ENCODE results near the gene MOB3B. TPM values are rescaled to one million over a fixed set of nuclear protein-coding genes. Genes with fewer than 3 reads are reported as not detected.

MOB3B gene
- total RNA-seq, 1 donor from 2014 or later = 10.0 TPM

DNA sequence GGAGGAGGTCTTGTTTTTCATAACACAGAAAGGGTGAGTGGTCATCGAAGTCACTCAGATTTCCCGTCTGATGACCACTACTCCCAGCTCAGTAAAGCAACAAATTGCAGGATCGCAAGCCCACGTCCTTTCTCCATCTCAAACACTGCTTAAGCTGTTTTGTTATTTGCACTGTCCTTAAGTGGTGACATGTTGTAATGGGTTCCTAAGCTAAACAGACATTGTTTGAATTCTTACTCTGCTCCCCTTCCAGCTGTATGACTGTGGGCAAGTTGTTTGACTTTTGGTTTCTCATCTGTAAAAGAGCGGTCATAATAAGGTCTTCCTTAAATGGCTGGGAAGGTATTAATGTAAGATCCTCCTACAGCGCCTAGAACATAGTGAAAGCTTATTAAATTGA lies 169.9 kb downstream of the MOB3B start:
- no peaks in the 10 kb centered on the region for H3K27me3 Mint-ChIP-seq
- peaks cover 12% of the 10 kb centered on the region for H3K4me1 Mint-ChIP-seq
- TF ChIP-seq, protein P1, sequence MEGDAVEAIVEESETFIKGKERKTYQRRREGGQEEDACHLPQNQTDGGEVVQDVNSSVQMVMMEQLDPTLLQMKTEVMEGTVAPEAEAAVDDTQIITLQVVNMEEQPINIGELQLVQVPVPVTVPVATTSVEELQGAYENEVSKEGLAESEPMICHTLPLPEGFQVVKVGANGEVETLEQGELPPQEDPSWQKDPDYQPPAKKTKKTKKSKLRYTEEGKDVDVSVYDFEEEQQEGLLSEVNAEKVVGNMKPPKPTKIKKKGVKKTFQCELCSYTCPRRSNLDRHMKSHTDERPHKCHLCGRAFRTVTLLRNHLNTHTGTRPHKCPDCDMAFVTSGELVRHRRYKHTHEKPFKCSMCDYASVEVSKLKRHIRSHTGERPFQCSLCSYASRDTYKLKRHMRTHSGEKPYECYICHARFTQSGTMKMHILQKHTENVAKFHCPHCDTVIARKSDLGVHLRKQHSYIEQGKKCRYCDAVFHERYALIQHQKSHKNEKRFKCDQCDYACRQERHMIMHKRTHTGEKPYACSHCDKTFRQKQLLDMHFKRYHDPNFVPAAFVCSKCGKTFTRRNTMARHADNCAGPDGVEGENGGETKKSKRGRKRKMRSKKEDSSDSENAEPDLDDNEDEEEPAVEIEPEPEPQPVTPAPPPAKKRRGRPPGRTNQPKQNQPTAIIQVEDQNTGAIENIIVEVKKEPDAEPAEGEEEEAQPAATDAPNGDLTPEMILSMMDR (IDR thresholded peaks at IDR 0.05) = no peak
- peaks cover 29% of the 10 kb centered on the region for H3K36me3 Mint-ChIP-seq (ENCODE audit: low read depth)
- no peak for ATAC-seq (ENCODE audit: low read depth)
- H3K4me3 Mint-ChIP-seq = no peak overlapping the region
- no peak overlapping the region for H3K27ac Mint-ChIP-seq
- POLR2A ChIA-PET = interaction anchor here (0.5 kb wide), 1 partner anchor 62 kb away, joined by 3 read pairs; no protein-coding TSS in a partner anchor
- no peak for DNase-seq
- intact Hi-C loops (cut with micrococcal nuclease) = loop anchor here (2.0 kb wide), 1 partner anchor 19 kb away; no protein-coding TSS in a partner anchor
- CTCF ChIA-PET = interaction anchor here (1.9 kb wide), 1 partner anchor 26 kb away, joined by 5 read pairs; no protein-coding TSS in a partner anchor
- H3K9me3 Mint-ChIP-seq = no peaks in the 10 kb centered on the region

DNA sequence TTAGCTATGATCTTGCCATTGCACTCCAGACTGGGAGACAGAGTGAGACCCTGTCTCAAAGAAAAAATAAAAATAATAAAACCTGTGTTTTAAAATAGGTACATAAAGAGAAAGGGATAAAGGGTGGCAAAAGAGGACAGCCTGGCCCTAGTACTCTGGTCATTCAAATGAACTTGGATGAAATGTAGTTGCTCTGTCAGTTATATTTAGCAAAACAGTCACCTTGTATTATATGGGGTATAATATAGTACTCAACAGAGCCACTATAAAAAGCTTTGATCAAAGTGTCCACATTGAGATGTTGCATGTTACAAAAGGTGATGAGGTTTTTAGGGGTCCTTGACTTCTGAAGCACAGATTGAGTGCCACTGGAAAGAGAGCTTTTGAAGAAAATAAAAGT lies 171.6 kb downstream of the MOB3B start:
- ATAC-seq (ENCODE audit: low read depth) = no peak
- intact Hi-C loops (cut with micrococcal nuclease) = loop anchor here (2.0 kb wide), 1 partner anchor 17 kb away; no protein-coding TSS in a partner anchor
- ChIA-PET CTCF (interaction anchor here (1.7 to 1.9 kb wide), 2 partner anchors 25 to 171 kb away, joined by 4 to 5 read pairs; no protein-coding TSS in a partner anchor), POLR2A (interaction anchor here (1.1 kb wide), 1 partner anchor 19 kb away, joined by 3 read pairs; no protein-coding TSS in a partner anchor)
- Mint-ChIP-seq H3K4me3 (no peak overlapping the region), H3K27me3 (no peaks in the 10 kb centered on the region), H3K36me3 (ENCODE audit: low read depth) (peaks cover 29% of the 10 kb centered on the region), H3K27ac (no peak overlapping the region), H3K4me1 (peaks cover 27% of the 10 kb centered on the region), H3K9me3 (no peaks in the 10 kb centered on the region)
- no peak for DNase-seq
- TF ChIP-seq, protein P1 (IDR thresholded peaks at IDR 0.05) = no peak

DNA sequence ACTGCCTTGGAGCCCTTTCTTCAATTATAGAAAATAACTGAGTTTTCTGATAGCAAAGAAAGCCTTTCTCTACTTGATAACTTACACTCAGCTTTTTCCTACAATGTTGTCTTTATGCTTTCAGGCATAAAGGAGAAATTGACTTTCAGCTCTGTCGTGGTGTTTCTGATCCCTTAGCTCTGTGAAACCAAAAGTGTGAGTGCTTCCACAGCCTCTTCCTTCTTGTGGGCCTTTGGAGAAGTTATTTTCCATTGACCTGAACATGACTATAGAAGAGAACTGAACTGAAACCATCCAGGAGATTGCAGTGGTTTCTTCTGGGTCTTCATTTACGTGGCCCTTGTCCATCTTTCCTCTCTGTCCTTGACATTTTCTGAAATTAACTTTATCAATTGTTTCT lies 173.2 kb downstream of the MOB3B start:
- CTCF ChIA-PET = no interaction called here
- Mint-ChIP-seq H3K9me3 (no peaks in the 10 kb centered on the region), H3K36me3 (ENCODE audit: low read depth) (peaks cover 27% of the 10 kb centered on the region), H3K27ac (peak overlapping the region; percentile 53), H3K4me3 (no peak overlapping the region), H3K4me1 (peaks cover 42% of the 10 kb centered on the region), H3K27me3 (no peaks in the 10 kb centered on the region)
- no peak for DNase-seq
- intact Hi-C loops (cut with micrococcal nuclease) = loop anchor here (1.0 kb wide), 1 partner anchor 10 kb away; no protein-coding TSS in a partner anchor
- TF ChIP-seq, protein P1 (IDR thresholded peaks at IDR 0.05) = no peak
- POLR2A ChIA-PET = interaction anchor here (1.3 kb wide), 1 partner anchor 13 kb away, joined by 3 read pairs; no protein-coding TSS in a partner anchor
- ATAC-seq (ENCODE audit: low read depth) = no peak

DNA sequence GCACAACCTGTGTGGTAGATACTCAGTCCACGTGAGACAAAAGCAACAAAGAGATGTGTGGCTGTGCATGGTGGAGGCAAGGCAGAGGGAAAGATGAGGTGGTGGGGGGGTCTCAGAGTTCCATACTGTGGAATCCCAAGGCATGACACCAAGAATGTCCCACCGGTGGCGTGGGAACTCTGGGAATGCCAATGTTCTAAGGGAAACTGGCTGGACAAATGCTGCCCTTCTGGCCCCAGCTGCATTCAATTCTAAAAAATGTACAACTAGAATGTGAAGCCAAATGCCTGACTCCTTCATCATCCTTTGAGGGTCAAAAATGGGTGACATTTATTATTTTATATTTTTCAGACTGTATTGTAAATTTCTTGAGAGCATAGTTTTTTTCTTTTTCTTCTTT lies 174.4 kb downstream of the MOB3B start:
- TF ChIP-seq, protein P1 (IDR thresholded peaks at IDR 0.05) = no peak
- ChIA-PET POLR2A (no interaction called here), CTCF (no interaction called here)
- H3K4me1 Mint-ChIP-seq = peaks cover 50% of the 10 kb centered on the region
- DNase-seq (no peak), ATAC-seq (ENCODE audit: low read depth) (no peak)
- intact Hi-C loops (cut with micrococcal nuclease) = no loop called here
- no peak overlapping the region for H3K4me3 Mint-ChIP-seq
- no peak overlapping the region for H3K27ac Mint-ChIP-seq
- no peaks in the 10 kb centered on the region for H3K9me3 Mint-ChIP-seq
- no peaks in the 10 kb centered on the region for H3K27me3 Mint-ChIP-seq
- peaks cover 25% of the 10 kb centered on the region for H3K36me3 Mint-ChIP-seq (ENCODE audit: low read depth)

DNA sequence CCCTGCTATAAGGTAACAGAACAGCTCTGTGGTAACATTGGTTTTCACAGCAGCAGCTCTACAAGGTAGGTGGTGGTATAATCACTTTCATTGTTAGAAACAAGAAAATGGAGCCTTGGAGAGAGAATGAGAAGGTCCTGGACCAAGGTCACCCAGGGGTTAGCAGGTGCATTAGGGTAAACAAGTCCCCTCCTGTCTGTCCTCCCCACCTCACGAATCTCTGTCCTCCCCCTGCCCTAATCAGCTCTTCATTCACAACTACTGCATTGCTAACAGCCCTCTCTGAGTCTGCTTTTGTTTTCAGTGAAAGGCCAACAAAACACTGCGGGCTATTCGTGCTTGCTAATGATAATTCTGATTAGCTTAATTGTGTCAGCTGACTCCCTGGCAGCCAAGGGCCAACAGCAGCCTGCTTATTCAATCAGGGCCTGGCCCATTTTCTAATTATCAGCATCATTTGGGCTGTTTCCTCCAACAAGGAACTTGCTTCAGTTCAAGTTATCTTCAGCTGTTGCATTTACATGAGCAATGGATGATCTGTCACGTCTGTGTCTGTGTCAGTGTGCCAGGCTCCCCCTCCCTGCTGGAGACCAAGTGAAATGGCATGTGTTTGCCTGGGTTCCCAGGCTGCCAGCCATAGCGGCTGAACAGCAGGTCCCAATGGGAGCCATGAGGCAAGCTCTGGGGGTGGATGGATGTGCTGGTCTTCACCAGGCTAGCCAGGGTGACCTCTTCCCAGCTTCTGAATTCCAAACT lies 176.0 kb downstream of the MOB3B start:
- intact Hi-C loops (cut with micrococcal nuclease) = loop anchor here (1.0 to 5.0 kb wide), 2 partner anchors 34 to 176 kb away; partner anchors contain the start of gene MOB3B
- POLR2A ChIA-PET = interaction anchor here (0.6 to 1.9 kb wide), 4 partner anchors 11 to 174 kb away, joined by 3 to 10 read pairs (median 5); no protein-coding TSS in a partner anchor

More for the DNA sequence above, 176.0 kb downstream of the MOB3B start:
- Mint-ChIP-seq H3K4me1 (peaks cover 58% of the 10 kb centered on the region), H3K27ac (peak overlapping the region; percentile 14), H3K36me3 (ENCODE audit: low read depth) (peaks cover 17% of the 10 kb centered on the region), H3K27me3 (no peaks in the 10 kb centered on the region), H3K9me3 (no peaks in the 10 kb centered on the region), H3K4me3 (no peak overlapping the region)
- no peak for DNase-seq
- CTCF ChIA-PET = interaction anchor here (1.0 to 1.2 kb wide), 4 partner anchors 11 to 176 kb away, joined by 3 to 5 read pairs (median 4); partner anchors contain the start of gene MOB3B
- ATAC-seq (ENCODE audit: low read depth) = peak; percentile 78
- TF ChIP-seq, protein P1 (IDR thresholded peaks at IDR 0.05) = no peak

Measured in activated B cell treated with CpG ODN at 0.5 μM for 24 hours (primary cell).